22Rv1 (cell line): ENCODE data around the gene PLA2G6.

Experiments used
- H3K27ac ChIP-seq: fragments of 450-650 bp; 2 replicates; pipeline ENCODE4 v1.5.1; 2017
- ZFX ChIP-seq: fragments of 450-650 bp; IDR thresholded peaks from 2 replicates; pipeline ENCODE4 v1.6.1; 2017; ENCODE audit warnings: antibody characterized with exemption, borderline replicate concordance
- TF ChIP-seq, protein P1 (sequence below): fragments of 450-650 bp; IDR thresholded peaks from 2 replicates; pipeline ENCODE4 v1.5.1; 2017; ENCODE audit warnings: mild to moderate bottlenecking

The PLA2G6 gene, protein sequence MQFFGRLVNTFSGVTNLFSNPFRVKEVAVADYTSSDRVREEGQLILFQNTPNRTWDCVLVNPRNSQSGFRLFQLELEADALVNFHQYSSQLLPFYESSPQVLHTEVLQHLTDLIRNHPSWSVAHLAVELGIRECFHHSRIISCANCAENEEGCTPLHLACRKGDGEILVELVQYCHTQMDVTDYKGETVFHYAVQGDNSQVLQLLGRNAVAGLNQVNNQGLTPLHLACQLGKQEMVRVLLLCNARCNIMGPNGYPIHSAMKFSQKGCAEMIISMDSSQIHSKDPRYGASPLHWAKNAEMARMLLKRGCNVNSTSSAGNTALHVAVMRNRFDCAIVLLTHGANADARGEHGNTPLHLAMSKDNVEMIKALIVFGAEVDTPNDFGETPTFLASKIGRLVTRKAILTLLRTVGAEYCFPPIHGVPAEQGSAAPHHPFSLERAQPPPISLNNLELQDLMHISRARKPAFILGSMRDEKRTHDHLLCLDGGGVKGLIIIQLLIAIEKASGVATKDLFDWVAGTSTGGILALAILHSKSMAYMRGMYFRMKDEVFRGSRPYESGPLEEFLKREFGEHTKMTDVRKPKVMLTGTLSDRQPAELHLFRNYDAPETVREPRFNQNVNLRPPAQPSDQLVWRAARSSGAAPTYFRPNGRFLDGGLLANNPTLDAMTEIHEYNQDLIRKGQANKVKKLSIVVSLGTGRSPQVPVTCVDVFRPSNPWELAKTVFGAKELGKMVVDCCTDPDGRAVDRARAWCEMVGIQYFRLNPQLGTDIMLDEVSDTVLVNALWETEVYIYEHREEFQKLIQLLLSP

DNA sequence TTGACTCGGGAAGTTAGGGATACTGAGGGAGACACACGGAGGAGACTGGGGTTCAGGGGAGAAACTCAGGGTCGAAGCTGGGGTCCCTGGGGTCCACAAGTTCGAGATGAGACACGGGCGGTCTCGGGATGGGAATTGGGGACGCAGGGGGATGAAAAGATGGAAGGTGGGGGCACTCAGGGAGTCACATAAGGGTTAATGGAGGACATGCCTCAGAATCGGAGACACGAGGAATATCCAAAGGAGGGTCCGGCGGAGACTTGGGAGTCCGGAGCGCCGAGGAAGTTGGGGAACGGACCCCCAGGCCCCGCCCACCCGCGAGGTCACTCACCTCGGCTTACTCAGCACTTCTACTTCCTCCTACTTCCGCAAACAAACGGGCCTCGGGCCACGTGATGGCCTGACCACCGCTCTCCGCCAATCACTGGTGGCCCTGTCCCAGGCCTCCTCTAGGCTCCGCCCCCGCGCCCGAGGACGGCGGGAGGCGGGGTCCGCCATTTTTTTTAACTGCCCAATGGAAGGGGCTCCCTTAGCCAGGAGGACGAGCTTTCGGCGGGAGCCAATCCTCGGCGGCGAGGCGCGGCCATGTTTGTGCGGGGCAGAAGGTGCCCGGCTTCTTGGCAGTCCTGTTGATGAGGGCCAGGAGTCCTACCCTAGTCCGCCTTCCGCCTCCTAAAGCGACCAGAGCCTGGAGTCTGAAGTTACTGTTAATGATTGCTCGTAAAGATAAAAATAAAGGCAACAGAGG lies at the start of gene PLA2G6:
Gene PLA2G6 (minus strand): TSS at position 378 of the 748 bp plus-strand sequence. CDS start 12,404 bp downstream, outside the sequence.
- no peak for TF ChIP-seq ZFX
- TF ChIP-seq, protein P1, sequence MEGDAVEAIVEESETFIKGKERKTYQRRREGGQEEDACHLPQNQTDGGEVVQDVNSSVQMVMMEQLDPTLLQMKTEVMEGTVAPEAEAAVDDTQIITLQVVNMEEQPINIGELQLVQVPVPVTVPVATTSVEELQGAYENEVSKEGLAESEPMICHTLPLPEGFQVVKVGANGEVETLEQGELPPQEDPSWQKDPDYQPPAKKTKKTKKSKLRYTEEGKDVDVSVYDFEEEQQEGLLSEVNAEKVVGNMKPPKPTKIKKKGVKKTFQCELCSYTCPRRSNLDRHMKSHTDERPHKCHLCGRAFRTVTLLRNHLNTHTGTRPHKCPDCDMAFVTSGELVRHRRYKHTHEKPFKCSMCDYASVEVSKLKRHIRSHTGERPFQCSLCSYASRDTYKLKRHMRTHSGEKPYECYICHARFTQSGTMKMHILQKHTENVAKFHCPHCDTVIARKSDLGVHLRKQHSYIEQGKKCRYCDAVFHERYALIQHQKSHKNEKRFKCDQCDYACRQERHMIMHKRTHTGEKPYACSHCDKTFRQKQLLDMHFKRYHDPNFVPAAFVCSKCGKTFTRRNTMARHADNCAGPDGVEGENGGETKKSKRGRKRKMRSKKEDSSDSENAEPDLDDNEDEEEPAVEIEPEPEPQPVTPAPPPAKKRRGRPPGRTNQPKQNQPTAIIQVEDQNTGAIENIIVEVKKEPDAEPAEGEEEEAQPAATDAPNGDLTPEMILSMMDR: no peak
- peak within 1 kb of the TSS; percentile 98 for H3K27ac ChIP-seq

DNA sequence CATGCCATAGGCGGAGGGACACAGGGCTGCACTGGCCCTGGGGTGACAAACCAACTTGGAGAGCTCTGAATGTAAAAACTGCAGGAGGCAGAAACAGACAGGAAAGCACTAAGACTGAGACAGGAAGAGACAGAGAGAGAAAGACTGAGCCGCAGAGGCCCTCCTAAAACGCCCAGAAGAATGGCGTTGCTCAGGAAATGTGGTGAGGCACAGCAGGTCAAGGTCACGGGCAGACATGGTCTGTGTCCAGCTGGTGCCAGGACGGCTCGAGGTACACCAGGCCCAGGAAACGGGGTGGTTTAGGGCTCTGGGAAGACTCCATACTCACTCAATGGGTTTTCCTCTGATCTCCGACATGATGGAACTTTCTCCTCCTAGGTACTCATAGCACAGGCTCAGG lies 49.3 kb upstream of the PLA2G6 start:
- no peak overlapping the region for H3K27ac ChIP-seq
- no peak for TF ChIP-seq ZFX
- TF ChIP-seq, protein P1: no peak

DNA sequence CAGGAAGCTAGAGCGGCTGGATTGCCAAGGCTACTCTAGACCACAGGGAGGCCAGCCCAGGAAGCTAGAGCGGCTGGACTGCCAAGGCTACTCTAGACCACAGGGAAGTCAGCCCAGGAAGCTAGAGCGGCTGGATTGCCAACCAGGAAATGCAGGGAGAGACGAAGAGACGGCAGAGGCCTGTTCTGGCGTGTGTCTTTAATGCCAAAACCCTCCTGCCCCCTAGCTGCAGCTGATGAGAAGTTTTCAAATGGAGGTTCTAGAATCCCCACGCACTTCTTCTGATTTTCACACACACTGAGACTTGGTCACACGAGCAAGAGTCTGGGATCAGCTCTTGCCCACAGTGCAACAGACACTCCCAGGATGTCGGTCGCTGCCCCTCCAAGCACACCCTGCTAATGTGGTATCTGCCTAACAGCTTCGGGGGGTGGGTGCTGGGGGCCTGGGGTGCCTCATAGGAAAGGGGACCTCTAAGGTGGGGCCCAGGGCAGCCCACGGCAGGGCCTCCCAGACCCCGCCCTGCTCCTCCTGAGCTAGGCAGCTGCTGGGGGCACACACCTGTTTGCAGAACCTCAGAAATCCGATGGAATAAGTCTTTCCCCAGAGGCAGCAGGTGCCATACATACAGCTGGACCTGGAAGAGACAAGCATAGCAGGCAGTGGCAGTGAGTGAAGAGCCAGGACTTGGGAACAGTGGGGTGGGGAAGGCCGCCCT lies 48.6 kb upstream of the PLA2G6 start:
- TF ChIP-seq, protein P1: peak; percentile 35
- no peak for TF ChIP-seq ZFX
- no peak overlapping the region for H3K27ac ChIP-seq

DNA sequence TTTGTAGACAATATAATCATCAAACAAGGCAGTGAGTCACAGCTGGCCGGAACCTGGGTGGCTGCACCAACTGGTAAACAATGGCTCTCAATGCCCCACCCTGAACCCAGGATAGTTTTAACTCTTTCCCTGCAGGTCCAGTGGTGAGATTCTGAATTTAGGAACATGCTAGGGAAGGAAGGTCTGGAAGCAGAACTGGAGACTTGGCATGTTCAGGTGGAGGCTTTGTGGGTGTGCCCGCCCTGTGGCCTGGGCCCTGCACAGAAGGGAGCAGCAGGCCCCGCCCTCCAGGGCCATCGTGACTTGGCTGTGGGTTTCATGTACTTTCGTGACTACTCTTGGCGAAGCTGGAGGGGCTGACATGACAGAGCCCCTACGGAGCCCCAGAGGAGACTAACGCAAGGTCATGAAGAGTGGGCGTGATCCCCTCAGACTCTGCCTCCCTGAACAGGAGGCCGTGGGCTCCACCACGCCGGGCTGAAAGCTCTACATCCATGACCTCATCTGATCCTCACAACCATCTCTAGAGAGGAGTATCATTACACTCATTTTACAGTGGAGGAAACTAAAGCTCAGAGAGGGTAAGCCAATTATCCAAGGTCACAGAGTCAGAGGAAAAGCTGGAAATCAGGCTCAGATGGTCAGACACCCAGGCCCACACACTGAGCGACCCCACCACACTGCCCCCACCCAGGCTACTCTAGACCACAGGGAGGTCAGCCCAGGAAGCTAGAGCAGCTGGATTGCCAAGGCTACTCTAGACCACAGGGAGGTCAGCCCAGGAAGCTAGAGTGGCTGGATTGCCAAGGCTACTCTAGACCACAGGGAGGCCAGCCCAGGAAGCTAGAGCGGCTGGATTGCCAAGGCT lies 47.5 kb upstream of the PLA2G6 start:
- no peak for TF ChIP-seq ZFX
- TF ChIP-seq, protein P1: no peak
- peak overlapping the region; percentile 58 for H3K27ac ChIP-seq

DNA sequence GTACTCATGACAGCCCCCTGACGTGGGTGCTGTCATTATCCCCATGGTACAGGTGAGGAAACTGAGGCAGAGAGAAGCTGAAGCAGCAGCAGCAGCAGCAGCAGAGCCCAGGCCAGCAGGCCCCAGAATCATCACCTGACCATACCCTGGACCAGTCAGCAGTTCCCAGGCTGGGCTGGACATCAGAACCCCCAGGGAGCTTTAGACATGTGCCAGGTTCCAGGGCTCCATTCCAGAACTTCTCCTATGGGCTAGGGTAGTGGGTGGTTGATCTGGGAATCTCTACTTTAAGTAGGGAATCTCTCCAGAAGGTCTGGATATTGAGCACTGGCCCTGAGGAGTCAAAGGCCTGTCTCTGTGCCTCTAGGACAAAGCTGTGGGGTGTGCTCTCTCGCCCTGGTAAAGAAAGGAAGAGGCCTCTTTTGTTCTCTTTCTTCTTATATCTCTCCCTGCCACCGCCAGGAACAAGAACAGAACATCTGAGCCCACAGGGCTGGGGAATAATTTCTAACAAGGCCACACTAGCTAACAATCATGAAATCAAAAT lies 46.8 kb upstream of the PLA2G6 start:
- TF ChIP-seq ZFX: no peak

DNA sequence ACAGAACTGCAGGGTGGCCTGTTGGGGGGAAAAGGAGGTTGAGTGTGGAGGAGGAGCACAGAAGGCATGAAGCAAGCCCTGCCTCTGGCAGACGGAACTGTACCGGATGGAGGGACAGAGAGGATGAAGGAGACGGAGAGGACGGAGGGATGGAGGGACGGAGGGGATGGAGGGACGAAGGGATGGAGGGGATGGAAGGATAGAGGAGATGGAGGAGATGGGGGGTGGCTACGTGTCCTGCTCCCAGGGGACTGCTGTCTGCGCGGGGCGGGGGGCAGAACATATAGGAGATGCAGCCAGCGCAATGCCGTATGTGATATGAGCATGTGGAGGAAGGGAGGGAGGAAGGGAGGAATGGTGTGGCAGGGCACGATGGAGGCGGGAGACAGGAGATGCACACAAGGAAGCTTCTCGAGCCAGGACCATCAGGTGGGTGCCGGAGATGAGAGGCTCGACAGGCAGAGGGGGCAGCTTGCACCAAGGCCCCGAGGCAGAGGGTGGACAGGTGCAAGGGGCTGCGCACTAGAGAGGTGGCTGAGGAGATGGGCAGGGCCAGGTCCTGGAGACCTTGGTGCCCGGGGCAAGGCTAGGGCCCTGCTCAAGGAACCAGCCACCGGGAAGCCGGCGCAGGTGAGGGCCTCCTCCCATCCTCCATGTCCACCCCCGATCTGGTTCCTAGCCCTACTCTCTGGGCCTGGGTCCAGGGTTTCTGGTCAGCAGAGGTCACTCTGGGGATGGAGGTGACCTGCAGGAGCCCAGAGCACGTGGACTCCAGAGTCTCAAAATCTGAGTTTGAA lies 45.4 kb upstream of the PLA2G6 start:
- no peak overlapping the region for H3K27ac ChIP-seq
- no peak for TF ChIP-seq ZFX
- TF ChIP-seq, protein P1: no peak

More for the DNA sequence above, 46.8 kb upstream of the PLA2G6 start:
- peak overlapping the region; percentile 58 for H3K27ac ChIP-seq
